ENCODE results near the gene AJM1.
A peak's percentile ranks its signal among the peaks of the same experiment; 100 is the strongest.
"Not testable (repeated sequence)": the region's sequence is repeated elsewhere in the genome, so short reads cannot be mapped to it uniquely, and the experiment has no call there.

GRCh38 chr9:136843801-136844740 is 1.8 kb downstream of the AJM1 start:
- TF ChIP-seq CTCF (IDR thresholded peaks at IDR 0.05), result peak; percentile 48 to 78 (median 63)
- not testable (repeated sequence) for TF ChIP-seq POLR2A (IDR thresholded peaks at IDR 0.05)

All from prostate gland (tissue), 2 donors.